ENCODE measurements around the gene ADIG.

ADIG gene

GRCh38 chr20:38585404-38586180 is 4.6 kb downstream of the ADIG start:
- H3K27ac ChIP-seq = no peak overlapping the region
- TF ChIP-seq, protein P1, sequence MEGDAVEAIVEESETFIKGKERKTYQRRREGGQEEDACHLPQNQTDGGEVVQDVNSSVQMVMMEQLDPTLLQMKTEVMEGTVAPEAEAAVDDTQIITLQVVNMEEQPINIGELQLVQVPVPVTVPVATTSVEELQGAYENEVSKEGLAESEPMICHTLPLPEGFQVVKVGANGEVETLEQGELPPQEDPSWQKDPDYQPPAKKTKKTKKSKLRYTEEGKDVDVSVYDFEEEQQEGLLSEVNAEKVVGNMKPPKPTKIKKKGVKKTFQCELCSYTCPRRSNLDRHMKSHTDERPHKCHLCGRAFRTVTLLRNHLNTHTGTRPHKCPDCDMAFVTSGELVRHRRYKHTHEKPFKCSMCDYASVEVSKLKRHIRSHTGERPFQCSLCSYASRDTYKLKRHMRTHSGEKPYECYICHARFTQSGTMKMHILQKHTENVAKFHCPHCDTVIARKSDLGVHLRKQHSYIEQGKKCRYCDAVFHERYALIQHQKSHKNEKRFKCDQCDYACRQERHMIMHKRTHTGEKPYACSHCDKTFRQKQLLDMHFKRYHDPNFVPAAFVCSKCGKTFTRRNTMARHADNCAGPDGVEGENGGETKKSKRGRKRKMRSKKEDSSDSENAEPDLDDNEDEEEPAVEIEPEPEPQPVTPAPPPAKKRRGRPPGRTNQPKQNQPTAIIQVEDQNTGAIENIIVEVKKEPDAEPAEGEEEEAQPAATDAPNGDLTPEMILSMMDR (IDR thresholded peaks at IDR 0.05) = no peak

GRCh38 chr20:38586181-38586525 is 5.2 kb downstream of the ADIG start:
- TF ChIP-seq, protein P1 (IDR thresholded peaks at IDR 0.05) = no peak
- no peak for TF ChIP-seq ZFX (IDR thresholded peaks at IDR 0.05; ENCODE audit: borderline replicate concordance)
- no peak overlapping the region for H3K27ac ChIP-seq

DNA sequence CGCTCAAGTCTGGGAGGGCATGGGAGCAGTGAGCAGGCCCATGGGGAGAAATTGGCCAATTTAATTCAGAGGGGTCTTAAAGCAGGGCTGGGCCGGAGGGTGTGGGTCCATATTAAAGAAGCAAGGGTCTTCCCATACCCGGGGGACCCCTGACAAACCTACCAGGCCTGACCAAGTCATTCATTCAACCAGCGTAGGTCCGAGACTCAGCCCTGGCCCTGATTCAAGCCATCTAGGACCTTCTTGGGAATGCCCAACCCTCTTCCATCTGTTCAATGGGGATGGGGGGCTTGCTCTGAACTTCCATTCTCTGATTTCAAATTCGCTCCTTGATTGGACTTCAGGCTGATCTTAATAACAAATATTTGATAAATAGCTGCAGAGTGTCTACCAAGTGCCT is 7.3 kb downstream of the ADIG start:
- no peak for TF ChIP-seq ZFX (IDR thresholded peaks at IDR 0.05; ENCODE audit: borderline replicate concordance)
- TF ChIP-seq, protein P1 (IDR thresholded peaks at IDR 0.05) = no peak
- no peak overlapping the region for H3K27ac ChIP-seq

DNA sequence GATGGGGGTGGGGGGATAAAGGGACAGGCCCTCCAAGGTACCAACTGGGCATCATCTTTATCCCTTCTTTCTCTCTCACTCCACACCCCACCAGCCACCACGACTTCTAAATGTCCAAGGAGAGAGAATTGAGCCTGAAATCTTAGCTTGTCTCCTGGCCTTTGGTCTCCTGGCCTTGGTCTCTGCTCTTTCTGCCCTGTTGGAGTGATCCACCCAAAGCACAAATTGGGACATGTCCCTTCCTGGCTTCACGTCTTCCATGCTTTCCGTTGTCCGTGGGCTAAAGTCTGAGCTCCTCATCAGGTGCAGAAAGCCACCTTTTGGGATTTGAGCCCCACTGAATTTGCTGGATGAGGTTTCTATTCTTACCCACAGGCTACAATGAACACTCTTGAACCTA is 8.4 kb downstream of the ADIG start:
- TF ChIP-seq, protein P1 (IDR thresholded peaks at IDR 0.05) = no peak
- TF ChIP-seq ZFX (IDR thresholded peaks at IDR 0.05; ENCODE audit: borderline replicate concordance) = no peak
- no peak overlapping the region for H3K27ac ChIP-seq

DNA sequence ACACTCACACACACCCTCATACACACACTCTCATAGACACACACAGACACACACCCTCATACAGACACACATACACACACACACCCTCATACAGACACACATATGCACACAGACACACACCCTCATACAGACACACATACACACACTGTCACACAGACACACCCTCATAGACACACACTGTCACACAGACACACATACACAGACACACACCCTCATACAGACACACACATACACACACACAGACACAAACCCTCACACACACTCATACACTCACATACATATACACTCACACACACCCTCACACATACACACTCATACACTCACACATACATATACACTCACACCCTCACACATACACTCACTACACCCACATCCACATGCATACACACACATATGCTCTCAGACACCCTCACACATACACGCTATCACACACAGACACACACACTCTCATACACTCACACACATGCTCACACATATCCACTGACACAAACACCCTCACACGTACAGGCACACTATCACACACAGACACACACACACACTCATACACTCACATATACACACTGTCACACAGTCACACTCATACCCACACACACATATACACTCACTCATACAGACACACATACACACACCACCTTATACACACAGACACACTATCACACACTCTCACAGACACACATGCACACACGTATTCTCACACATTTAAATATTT is 9.1 kb downstream of the ADIG start:
- no peak for TF ChIP-seq ZFX (IDR thresholded peaks at IDR 0.05; ENCODE audit: borderline replicate concordance)
- TF ChIP-seq, protein P1 (IDR thresholded peaks at IDR 0.05) = no peak
- no peak overlapping the region for H3K27ac ChIP-seq

GRCh38 chr20:38590676-38591473 is 9.9 kb downstream of the ADIG start:
- TF ChIP-seq, protein P1 (IDR thresholded peaks at IDR 0.05) = no peak
- no peak for TF ChIP-seq ZFX (IDR thresholded peaks at IDR 0.05; ENCODE audit: borderline replicate concordance)
- no peak overlapping the region for H3K27ac ChIP-seq

Data from 22Rv1 (cell line).